ENCODE measurements around the gene NFAT5. TPM values are rescaled to one million over a fixed set of nuclear protein-coding genes. Genes with fewer than 3 reads are reported as not detected.

Gene NFAT5
- total RNA-seq, 5 donors from 2014 or later (not counting 1 experiment from before 2014, with no cell fraction given), result 24.3 to 33.7 (median 27.8) TPM

DNA sequence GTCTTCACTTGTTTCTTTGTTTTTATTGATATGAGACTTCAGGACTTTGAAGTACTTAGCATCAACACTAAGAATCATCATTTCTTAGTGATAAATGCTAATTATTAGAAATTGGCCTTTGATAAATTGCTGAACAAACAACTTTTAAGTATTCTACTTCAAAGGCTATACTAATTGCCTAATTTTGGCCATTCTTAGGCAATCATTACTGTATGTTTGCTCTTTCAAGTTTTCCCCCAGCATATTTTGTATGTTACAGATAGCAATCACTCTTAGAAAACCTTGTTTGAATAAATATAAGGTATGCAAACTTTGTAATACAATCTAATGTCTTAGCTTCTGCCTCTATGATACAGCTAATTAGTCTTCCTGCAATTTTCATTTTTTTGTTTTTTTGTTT is 114.6 kb downstream of the NFAT5 start:
- CTCF ChIA-PET, result no interaction called here
- no peak for DNase-seq
- no peak overlapping the region for H3K27ac Mint-ChIP-seq

DNA sequence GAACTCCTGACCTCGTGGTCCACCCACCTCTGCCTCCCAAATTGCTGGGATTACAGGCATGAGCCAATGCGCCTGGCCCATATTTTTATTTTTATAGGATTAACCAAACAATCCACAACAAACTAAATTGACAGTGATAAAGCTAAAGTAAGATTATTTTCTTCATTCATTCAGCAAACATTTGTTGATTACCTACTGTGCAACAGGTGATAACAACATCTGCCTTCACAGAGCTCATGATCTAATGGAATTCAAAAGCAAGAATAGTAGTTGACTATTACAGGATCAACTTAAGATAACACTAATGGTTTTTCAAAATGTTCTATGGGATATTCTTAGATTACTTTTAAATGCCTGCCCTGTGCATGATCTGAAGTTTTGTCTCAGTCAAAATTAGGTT is 122.8 kb downstream of the NFAT5 start:
- H3K36me3 Mint-ChIP-seq, result peaks cover 33% of the 10 kb centered on the region
- H3K4me3 Mint-ChIP-seq, result no peak overlapping the region
- POLR2A ChIA-PET, result interaction anchor here in 1 of 2 donors (0.7 kb wide), 1 partner anchor 290 kb away, joined by 3 read pairs; no protein-coding TSS in a partner anchor

More for the DNA sequence above, 114.6 kb downstream of the NFAT5 start:
- H3K36me3 ChIP-seq (ENCODE audit: control insufficient read depth in 2 of 2, extremely low read depth in 1 of 2, insufficient read depth in 1 of 2, low read length in 1 of 2), result peaks cover 2 to 30% of the 10 kb centered on the region in 2 donors
- ATAC-seq (replicated peaks in 1 of 4), result no peak
- Mint-ChIP-seq H3K4me3 (no peak overlapping the region), H3K36me3 (peaks cover 25% of the 10 kb centered on the region), H3K4me1 (no peaks in the 10 kb centered on the region), H3K27me3 (no peaks in the 10 kb centered on the region), H3K9me3 (no peaks in the 10 kb centered on the region)
- no peak overlapping the region for H3K4me3 ChIP-seq (ENCODE audit: control insufficient read depth in 1 of 2, extremely low read depth in 1 of 2, low read length in 1 of 2)
- H3K4me1 ChIP-seq (ENCODE audit: control insufficient read depth in 1 of 2, extremely low read depth in 1 of 2, insufficient read depth in 2 of 2, low read length in 2 of 2), result no peaks in the 10 kb centered on the region
- H3K27ac ChIP-seq (ENCODE audit: low read length), result no peak overlapping the region
- POLR2A ChIA-PET, result no interaction called here
- no peaks in the 10 kb centered on the region for H3K9me3 ChIP-seq
- H3K27me3 ChIP-seq (replicated peaks in 1 of 2; ENCODE audit: control insufficient read depth in 2 of 2, extremely low read depth in 1 of 2, insufficient read depth in 2 of 2, low read length in 1 of 2), result no peaks in the 10 kb centered on the region

DNA sequence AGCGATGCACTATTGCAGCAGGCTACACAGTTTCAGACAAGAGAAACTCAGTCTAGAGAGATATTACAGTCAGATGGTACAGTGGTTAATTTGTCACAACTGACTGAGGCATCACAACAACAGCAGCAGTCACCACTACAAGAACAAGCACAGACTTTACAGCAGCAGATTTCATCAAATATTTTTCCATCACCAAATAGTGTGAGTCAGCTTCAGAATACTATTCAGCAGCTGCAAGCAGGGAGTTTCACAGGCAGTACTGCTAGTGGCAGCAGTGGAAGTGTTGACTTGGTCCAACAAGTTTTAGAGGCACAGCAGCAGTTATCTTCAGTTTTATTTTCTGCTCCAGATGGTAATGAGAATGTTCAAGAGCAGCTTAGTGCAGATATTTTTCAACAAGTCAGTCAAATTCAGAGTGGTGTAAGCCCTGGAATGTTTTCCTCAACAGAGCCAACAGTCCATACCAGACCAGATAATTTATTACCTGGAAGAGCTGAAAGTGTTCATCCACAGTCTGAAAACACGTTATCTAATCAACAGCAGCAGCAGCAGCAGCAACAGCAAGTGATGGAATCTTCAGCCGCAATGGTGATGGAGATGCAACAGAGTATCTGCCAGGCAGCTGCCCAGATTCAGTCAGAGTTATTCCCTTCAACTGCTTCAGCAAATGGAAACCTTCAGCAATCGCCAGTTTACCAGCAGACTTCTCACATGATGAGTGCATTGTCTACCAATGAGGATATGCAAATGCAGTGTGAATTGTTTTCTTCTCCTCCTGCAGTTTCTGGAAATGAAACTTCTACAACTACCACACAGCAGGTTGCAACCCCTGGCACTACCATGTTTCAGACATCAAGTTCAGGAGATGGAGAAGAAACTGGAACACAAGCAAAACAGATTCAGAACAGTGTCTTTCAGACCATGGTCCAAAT is 126.5 kb downstream of the NFAT5 start:
- Histone ChIP-seq H3K9me3 (no peaks in the 10 kb centered on the region), H3K27ac (ENCODE audit: low read length) (no peak overlapping the region), H3K27me3 (replicated peaks in 1 of 2; ENCODE audit: control insufficient read depth in 2 of 2, extremely low read depth in 1 of 2, insufficient read depth in 2 of 2, low read length in 1 of 2) (no peaks in the 10 kb centered on the region), H3K36me3 (ENCODE audit: control insufficient read depth in 2 of 2, extremely low read depth in 1 of 2, insufficient read depth in 1 of 2, low read length in 1 of 2) (peaks cover 20 to 46% of the 10 kb centered on the region in 2 donors), H3K4me1 (ENCODE audit: control insufficient read depth in 1 of 2, extremely low read depth in 1 of 2, insufficient read depth in 2 of 2, low read length in 2 of 2) (no peaks in the 10 kb centered on the region), H3K4me3 (ENCODE audit: control insufficient read depth in 1 of 2, extremely low read depth in 1 of 2, low read length in 1 of 2) (no peak overlapping the region)
- Mint-ChIP-seq H3K27me3 (no peaks in the 10 kb centered on the region), H3K27ac (peak overlapping the region in 1 of 2 donors; percentile 2), H3K4me3 (no peak overlapping the region), H3K9me3 (no peaks in the 10 kb centered on the region), H3K4me1 (no peaks in the 10 kb centered on the region), H3K36me3 (peaks cover 47% of the 10 kb centered on the region)
- ChIA-PET CTCF (no interaction called here), POLR2A (no interaction called here)
- WGBS (ENCODE audit: insufficient coverage), result 100% methylated on average over 1 of the region's 4 CpGs
- DNase-seq (no peak), ATAC-seq (replicated peaks in 1 of 4) (no peak)

More for the DNA sequence above, 122.8 kb downstream of the NFAT5 start:
- H3K4me1 Mint-ChIP-seq, result no peaks in the 10 kb centered on the region
- H3K9me3 Mint-ChIP-seq, result no peaks in the 10 kb centered on the region
- Histone ChIP-seq H3K27ac (ENCODE audit: low read length) (no peak overlapping the region), H3K4me1 (ENCODE audit: control insufficient read depth in 1 of 2, extremely low read depth in 1 of 2, insufficient read depth in 2 of 2, low read length in 2 of 2) (no peaks in the 10 kb centered on the region), H3K36me3 (ENCODE audit: control insufficient read depth in 2 of 2, extremely low read depth in 1 of 2, insufficient read depth in 1 of 2, low read length in 1 of 2) (peaks cover 12 to 27% of the 10 kb centered on the region in 2 donors), H3K9me3 (no peaks in the 10 kb centered on the region), H3K27me3 (replicated peaks in 1 of 2; ENCODE audit: control insufficient read depth in 2 of 2, extremely low read depth in 1 of 2, insufficient read depth in 2 of 2, low read length in 1 of 2) (no peaks in the 10 kb centered on the region), H3K4me3 (ENCODE audit: control insufficient read depth in 1 of 2, extremely low read depth in 1 of 2, low read length in 1 of 2) (no peak overlapping the region)
- H3K27me3 Mint-ChIP-seq, result no peaks in the 10 kb centered on the region
- CTCF ChIA-PET, result no interaction called here
- ATAC-seq (replicated peaks in 1 of 4), result no peak
- no CpG with 5 or more reads among the region's 2 CpGs for WGBS (ENCODE audit: insufficient coverage)
- peak overlapping the region in 1 of 2 donors; percentile 28 for H3K27ac Mint-ChIP-seq
- DNase-seq, result no peak

DNA sequence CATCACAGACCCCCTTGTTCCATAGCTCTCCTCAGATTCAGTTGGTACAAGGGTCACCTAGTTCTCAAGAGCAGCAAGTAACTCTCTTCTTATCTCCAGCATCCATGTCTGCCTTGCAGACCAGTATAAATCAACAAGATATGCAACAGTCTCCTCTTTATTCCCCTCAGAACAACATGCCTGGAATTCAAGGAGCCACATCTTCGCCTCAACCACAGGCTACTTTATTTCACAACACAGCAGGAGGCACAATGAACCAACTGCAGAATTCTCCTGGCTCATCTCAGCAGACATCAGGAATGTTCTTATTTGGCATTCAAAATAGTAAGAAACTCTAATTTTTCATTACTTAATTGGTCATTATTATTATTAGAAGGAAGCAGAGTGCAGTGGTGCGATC is 128.2 kb downstream of the NFAT5 start:
- DNase-seq (no peak), ATAC-seq (replicated peaks in 1 of 4) (no peak)
- no peaks in the 10 kb centered on the region for H3K4me1 Mint-ChIP-seq
- H3K36me3 Mint-ChIP-seq, result peaks cover 47% of the 10 kb centered on the region
- CTCF ChIA-PET, result interaction anchor here in 1 of 2 donors (0.6 kb wide), 1 partner anchor 9 kb away, joined by 3 read pairs; no protein-coding TSS in a partner anchor
- H3K9me3 ChIP-seq, result no peaks in the 10 kb centered on the region
- peaks cover 19 to 56% of the 10 kb centered on the region in 2 donors for H3K36me3 ChIP-seq (ENCODE audit: control insufficient read depth in 2 of 2, extremely low read depth in 1 of 2, insufficient read depth in 1 of 2, low read length in 1 of 2)
- H3K27ac ChIP-seq (ENCODE audit: low read length), result no peak overlapping the region
- no peak overlapping the region for H3K27ac Mint-ChIP-seq
- no CpG with 5 or more reads among the region's 2 CpGs for WGBS (ENCODE audit: insufficient coverage)
- H3K4me1 ChIP-seq (ENCODE audit: control insufficient read depth in 1 of 2, extremely low read depth in 1 of 2, insufficient read depth in 2 of 2, low read length in 2 of 2), result no peaks in the 10 kb centered on the region
- no peak overlapping the region for H3K4me3 ChIP-seq (ENCODE audit: control insufficient read depth in 1 of 2, extremely low read depth in 1 of 2, low read length in 1 of 2)
- no peak overlapping the region for H3K4me3 Mint-ChIP-seq
- no peaks in the 10 kb centered on the region for H3K27me3 ChIP-seq (replicated peaks in 1 of 2; ENCODE audit: control insufficient read depth in 2 of 2, extremely low read depth in 1 of 2, insufficient read depth in 2 of 2, low read length in 1 of 2)
- no peaks in the 10 kb centered on the region for H3K27me3 Mint-ChIP-seq
- POLR2A ChIA-PET, result interaction anchor here in 1 of 2 donors (0.5 kb wide), 1 partner anchor 12 kb away, joined by 4 read pairs; no protein-coding TSS in a partner anchor
- H3K9me3 Mint-ChIP-seq, result no peaks in the 10 kb centered on the region

DNA sequence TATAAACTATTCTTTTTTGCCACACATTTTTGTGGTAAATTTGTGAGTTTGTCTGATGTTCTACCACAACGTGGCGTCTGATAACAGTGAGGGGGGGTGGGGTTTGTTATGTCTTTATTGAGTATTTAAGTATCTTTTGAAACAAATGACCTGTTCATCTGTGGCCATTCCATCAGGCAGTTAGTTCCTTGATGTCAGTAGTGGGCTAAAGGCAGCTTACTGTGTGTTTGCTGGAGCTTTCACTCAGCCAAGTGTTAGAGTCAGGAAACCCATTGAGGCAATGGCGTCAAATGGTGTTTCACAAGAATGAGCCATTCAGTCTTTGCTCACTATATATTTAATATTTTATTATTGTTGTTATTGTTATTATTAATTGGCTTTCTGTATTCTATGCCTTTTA is 132.6 kb downstream of the NFAT5 start:
- Histone ChIP-seq H3K27me3 (replicated peaks in 1 of 2; ENCODE audit: control insufficient read depth in 2 of 2, extremely low read depth in 1 of 2, insufficient read depth in 2 of 2, low read length in 1 of 2) (no peaks in the 10 kb centered on the region), H3K4me1 (ENCODE audit: control insufficient read depth in 1 of 2, extremely low read depth in 1 of 2, insufficient read depth in 2 of 2, low read length in 2 of 2) (no peaks in the 10 kb centered on the region), H3K36me3 (ENCODE audit: control insufficient read depth in 2 of 2, extremely low read depth in 1 of 2, insufficient read depth in 1 of 2, low read length in 1 of 2) (peaks cover 8 to 42% of the 10 kb centered on the region in 2 donors), H3K27ac (ENCODE audit: low read length) (no peak overlapping the region), H3K9me3 (no peaks in the 10 kb centered on the region), H3K4me3 (ENCODE audit: control insufficient read depth in 1 of 2, extremely low read depth in 1 of 2, low read length in 1 of 2) (no peak overlapping the region)
- Mint-ChIP-seq H3K9me3 (no peaks in the 10 kb centered on the region), H3K27ac (no peak overlapping the region), H3K36me3 (peaks cover 16% of the 10 kb centered on the region), H3K27me3 (no peaks in the 10 kb centered on the region), H3K4me1 (no peaks in the 10 kb centered on the region), H3K4me3 (no peak overlapping the region)
- WGBS (ENCODE audit: insufficient coverage), result no CpG with 5 or more reads among the region's 3 CpGs
- ChIA-PET CTCF (interaction anchor here in 1 of 2 donors (0.6 kb wide), 1 partner anchor 39 kb away, joined by 5 read pairs; no protein-coding TSS in a partner anchor), POLR2A (no interaction called here)
- no peak for DNase-seq
- no peak for ATAC-seq (replicated peaks in 1 of 4)

DNA sequence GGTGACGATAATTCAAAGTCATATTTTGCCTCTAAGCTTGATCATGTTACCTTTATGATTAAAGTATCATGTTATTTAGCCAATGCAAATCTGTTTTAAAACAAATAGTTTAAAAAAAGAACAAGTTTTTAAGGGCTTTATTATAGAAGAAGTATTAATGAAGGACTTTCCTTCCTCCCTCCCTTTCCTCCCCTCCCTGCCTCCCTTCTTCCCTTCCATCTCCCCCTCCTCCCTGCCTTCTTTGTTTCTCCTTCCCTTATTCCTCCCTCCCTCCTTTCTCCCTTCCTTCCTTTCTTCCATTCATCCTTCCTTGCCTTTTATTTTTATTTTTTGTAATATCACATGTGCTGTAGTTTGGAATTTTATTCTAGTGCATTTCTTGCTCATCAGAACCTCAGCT is 134.1 kb downstream of the NFAT5 start:
- Mint-ChIP-seq H3K27me3 (no peaks in the 10 kb centered on the region), H3K4me1 (no peaks in the 10 kb centered on the region), H3K36me3 (peaks cover 17% of the 10 kb centered on the region), H3K4me3 (no peak overlapping the region), H3K9me3 (no peaks in the 10 kb centered on the region), H3K27ac (peak overlapping the region in 1 of 2 donors; percentile 2)
- no CpG with 5 or more reads among the region's 1 CpG for WGBS (ENCODE audit: insufficient coverage)
- H3K36me3 ChIP-seq (ENCODE audit: control insufficient read depth in 2 of 2, extremely low read depth in 1 of 2, insufficient read depth in 1 of 2, low read length in 1 of 2), result peaks cover 7 to 30% of the 10 kb centered on the region in 2 donors
- POLR2A ChIA-PET, result no interaction called here
- H3K4me1 ChIP-seq (ENCODE audit: control insufficient read depth in 1 of 2, extremely low read depth in 1 of 2, insufficient read depth in 2 of 2, low read length in 2 of 2), result no peaks in the 10 kb centered on the region
- no peaks in the 10 kb centered on the region for H3K27me3 ChIP-seq (replicated peaks in 1 of 2; ENCODE audit: control insufficient read depth in 2 of 2, extremely low read depth in 1 of 2, insufficient read depth in 2 of 2, low read length in 1 of 2)
- H3K27ac ChIP-seq (ENCODE audit: low read length), result no peak overlapping the region
- ATAC-seq (replicated peaks in 1 of 4) (no peak), DNase-seq (no peak)
- no peaks in the 10 kb centered on the region for H3K9me3 ChIP-seq
- CTCF ChIA-PET, result interaction anchor here in 1 of 2 donors (0.7 kb wide), 1 partner anchor 29 kb away, joined by 4 read pairs; no protein-coding TSS in a partner anchor
- H3K4me3 ChIP-seq (ENCODE audit: control insufficient read depth in 1 of 2, extremely low read depth in 1 of 2, low read length in 1 of 2), result no peak overlapping the region
